Parathyroid adenoma (tissue), 2 donors: Measurements from ENCODE around the gene AGA.

Experiments used
- H2AFZ ChIP-seq: fragments of 300-600 bp; sonication (generic); one replicate; pipeline ENCODE4 v1.7.0; 2017; ENCODE audit warnings: antibody characterized with exemption, mild to moderate bottlenecking
- H3K27ac ChIP-seq: fragments of 300-600 bp; sonication (generic); one replicate; pipeline ENCODE4 v1.7.0; 2017
- H3K27me3 ChIP-seq: fragments of 300-600 bp; sonication (generic); one replicate; pipeline ENCODE4 v1.7.0; 2017; ENCODE audit warnings: low read length; ENCODE audit not compliant: control insufficient read depth, insufficient read depth
- H3K36me3 ChIP-seq: fragments of 300-600 bp; sonication (generic); one replicate; pipeline ENCODE4 v1.7.0; 2017; ENCODE audit warnings: low read length; ENCODE audit not compliant: control insufficient read depth, insufficient read depth
- H3K4me1 ChIP-seq: fragments of 300-600 bp; sonication (generic); one replicate; pipeline ENCODE4 v1.7.0; 2017; ENCODE audit warnings: control low read depth
- H3K4me2 ChIP-seq: fragments of 300-600 bp; sonication (generic); one replicate; pipeline ENCODE4 v1.7.0; 2017; ENCODE audit warnings: low read length
- H3K4me3 ChIP-seq: fragments of 300-600 bp; sonication (generic); one replicate; pipeline ENCODE4 v1.7.0; 2017; ENCODE audit warnings: low read depth, low read length
- H3K79me2 ChIP-seq: fragments of 300-600 bp; sonication (generic); one replicate; pipeline ENCODE4 v1.7.0; 2017; ENCODE audit warnings: control low read depth
- H3K9ac ChIP-seq: fragments of 300-600 bp; sonication (generic); one replicate; pipeline ENCODE4 v1.7.0; 2017; ENCODE audit warnings: mild to moderate bottlenecking
- H3K9me3 ChIP-seq: fragments of 300-600 bp; sonication (generic); one replicate; pipeline ENCODE4 v1.7.0; 2017; ENCODE audit warnings: low read length; ENCODE audit not compliant: control insufficient read depth
- CTCF ChIP-seq: fragments of 300-600 bp; sonication (generic); IDR thresholded peaks from one replicate; pipeline ENCODE4 v1.7.0; 2017; ENCODE audit warnings: antibody characterized with exemption, mild to moderate bottlenecking
- donor health status: primary hyperparathyroidism.

Gene AGA

DNA sequence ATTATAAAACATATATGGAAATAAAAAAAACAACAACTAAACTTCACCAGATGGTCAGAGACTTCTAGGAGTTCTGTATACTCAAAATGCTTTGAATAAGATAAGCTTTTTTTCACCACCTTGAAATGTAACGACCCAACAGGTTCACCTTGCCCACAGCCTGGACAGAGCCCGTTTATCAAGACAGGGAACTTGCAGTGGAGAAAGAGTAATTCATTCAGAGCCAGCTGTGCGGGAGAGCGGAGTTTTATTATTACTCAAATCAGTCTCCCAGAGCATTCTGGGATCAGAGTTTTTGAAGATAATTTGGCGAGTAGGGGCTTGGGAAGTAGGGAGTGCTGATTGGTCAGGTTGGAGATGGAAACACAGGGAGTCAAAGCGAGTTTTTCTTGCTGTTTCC, 38.5 kb downstream of the AGA start:
- H3K4me3 ChIP-seq = no peak overlapping the region
- H3K27me3 ChIP-seq = no peaks in the 10 kb centered on the region
- H3K27ac ChIP-seq = no peak overlapping the region
- TF ChIP-seq CTCF = no peak
- no peak overlapping the region for H3K4me2 ChIP-seq
- H3K9me3 ChIP-seq = no peaks in the 10 kb centered on the region
- peaks cover 7% of the 10 kb centered on the region for H3K4me1 ChIP-seq
- H2AFZ ChIP-seq = peak overlapping the region; percentile 46
- H3K36me3 ChIP-seq = no peaks in the 10 kb centered on the region
- no peaks in the 10 kb centered on the region for H3K79me2 ChIP-seq
- H3K9ac ChIP-seq = no peak overlapping the region

DNA sequence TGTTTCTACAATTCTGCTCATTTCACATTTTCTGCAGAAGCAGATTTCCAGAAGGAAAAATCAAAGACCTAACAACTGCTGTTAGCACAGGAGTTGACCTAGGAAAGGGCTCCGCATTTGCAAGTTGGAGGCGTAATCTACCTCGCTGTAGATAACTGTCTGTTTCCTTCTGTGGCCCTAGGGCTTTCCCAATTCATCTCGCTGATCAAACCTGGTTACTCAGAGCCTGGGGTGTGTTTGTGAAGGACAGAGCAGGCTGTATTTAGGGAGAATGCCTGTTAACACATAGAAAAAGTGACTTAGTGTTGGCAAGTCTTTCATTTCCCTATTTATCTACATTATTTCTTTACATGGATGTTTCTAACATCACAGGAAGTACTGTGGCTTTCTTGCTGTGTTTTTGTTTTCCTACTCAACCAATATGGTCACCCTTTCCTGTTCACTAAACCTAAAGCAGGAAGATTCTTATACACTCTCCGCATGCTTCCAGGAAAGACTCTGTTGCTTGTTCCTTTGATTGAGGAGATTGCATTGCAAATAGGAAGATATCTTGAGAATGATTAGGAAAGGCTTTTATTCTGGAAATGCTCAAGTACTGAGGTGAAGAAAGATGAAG, 40.5 kb downstream of the AGA start:
- no peak overlapping the region for H3K4me3 ChIP-seq
- H3K36me3 ChIP-seq = no peaks in the 10 kb centered on the region
- peaks cover 7% of the 10 kb centered on the region for H3K4me1 ChIP-seq
- H3K9me3 ChIP-seq = no peaks in the 10 kb centered on the region
- H2AFZ ChIP-seq = no peak overlapping the region
- no peak for TF ChIP-seq CTCF
- H3K4me2 ChIP-seq = no peak overlapping the region
- no peaks in the 10 kb centered on the region for H3K79me2 ChIP-seq
- no peaks in the 10 kb centered on the region for H3K27me3 ChIP-seq
- no peak overlapping the region for H3K27ac ChIP-seq
- no peak overlapping the region for H3K9ac ChIP-seq

DNA sequence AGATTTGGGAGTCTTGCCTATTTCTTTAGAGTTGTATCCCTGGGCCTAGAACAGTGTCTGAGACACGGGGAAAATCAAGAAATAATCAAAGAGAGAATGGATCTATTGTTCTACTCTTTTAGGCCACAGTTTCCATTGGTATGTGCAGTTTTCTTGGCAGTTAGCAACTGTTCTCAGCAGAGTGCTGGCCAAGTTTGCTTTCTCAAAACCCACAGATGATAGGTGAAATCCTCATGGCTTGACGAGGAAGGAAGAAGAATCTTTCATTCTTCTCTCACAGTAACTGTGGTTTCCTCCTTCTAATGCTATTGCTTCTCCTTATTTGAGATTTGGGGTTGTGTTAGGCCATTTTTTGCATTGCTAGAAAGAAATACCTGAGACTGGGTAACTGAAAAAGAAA, 42.2 kb downstream of the AGA start:
- no peak overlapping the region for H3K4me2 ChIP-seq
- no peaks in the 10 kb centered on the region for H3K9me3 ChIP-seq
- H3K9ac ChIP-seq = no peak overlapping the region
- H3K27me3 ChIP-seq = no peaks in the 10 kb centered on the region
- no peaks in the 10 kb centered on the region for H3K36me3 ChIP-seq
- no peak for TF ChIP-seq CTCF
- H3K79me2 ChIP-seq = no peaks in the 10 kb centered on the region
- no peak overlapping the region for H3K27ac ChIP-seq
- no peak overlapping the region for H3K4me3 ChIP-seq
- no peaks in the 10 kb centered on the region for H3K4me1 ChIP-seq
- H2AFZ ChIP-seq = no peak overlapping the region

- Histone ChIP-seq H2AFZ (no peak overlapping the region), H3K79me2 (no peaks in the 10 kb centered on the region), H3K27ac (no peak overlapping the region), H3K4me3 (no peak overlapping the region), H3K9ac (no peak overlapping the region), H3K4me2 (no peak overlapping the region), H3K27me3 (no peaks in the 10 kb centered on the region), H3K4me1 (no peaks in the 10 kb centered on the region), H3K36me3 (no peaks in the 10 kb centered on the region), H3K9me3 (no peaks in the 10 kb centered on the region)
- no peak for TF ChIP-seq CTCF
Measured at GRCh38 chr4:177396352-177396751, 45.9 kb downstream of the AGA start.

GRCh38 chr4:177393236-177393635, 49.0 kb downstream of the AGA start:
- H3K27ac ChIP-seq = no peak overlapping the region
- no peak overlapping the region for H3K9ac ChIP-seq
- no peaks in the 10 kb centered on the region for H3K9me3 ChIP-seq
- H3K27me3 ChIP-seq = no peaks in the 10 kb centered on the region
- no peak overlapping the region for H3K4me2 ChIP-seq
- no peak overlapping the region for H3K4me3 ChIP-seq
- H3K79me2 ChIP-seq = no peaks in the 10 kb centered on the region
- no peak overlapping the region for H2AFZ ChIP-seq
- H3K4me1 ChIP-seq = no peaks in the 10 kb centered on the region
- no peak for TF ChIP-seq CTCF
- H3K36me3 ChIP-seq = no peaks in the 10 kb centered on the region
